PC-3 (cell line): Measurements from ENCODE around the gene PSG6.

Source experiments
- EZH2 ChIP-seq: fragments of 300-600 bp; sonication (generic); IDR thresholded peaks from one replicate; pipeline ENCODE4 v1.6.1; 2017; ENCODE audit warnings: antibody characterized with exemption, mild to moderate bottlenecking, low read length; ENCODE audit not compliant: unreplicated experiment
- TF ChIP-seq, protein P1 (sequence below): fragments of 300-600 bp; sonication (generic); conservative IDR thresholded peaks from 2 replicates; pipeline ENCODE4 v1.5.1; 2017; ENCODE audit warnings: antibody characterized with exemption, low read depth, mild to moderate bottlenecking, low read length

GRCh38 chr19:42965176-42965575 lies 47.5 kb upstream of the PSG6 start:
- TF ChIP-seq EZH2, result no peak
- TF ChIP-seq, protein P1, sequence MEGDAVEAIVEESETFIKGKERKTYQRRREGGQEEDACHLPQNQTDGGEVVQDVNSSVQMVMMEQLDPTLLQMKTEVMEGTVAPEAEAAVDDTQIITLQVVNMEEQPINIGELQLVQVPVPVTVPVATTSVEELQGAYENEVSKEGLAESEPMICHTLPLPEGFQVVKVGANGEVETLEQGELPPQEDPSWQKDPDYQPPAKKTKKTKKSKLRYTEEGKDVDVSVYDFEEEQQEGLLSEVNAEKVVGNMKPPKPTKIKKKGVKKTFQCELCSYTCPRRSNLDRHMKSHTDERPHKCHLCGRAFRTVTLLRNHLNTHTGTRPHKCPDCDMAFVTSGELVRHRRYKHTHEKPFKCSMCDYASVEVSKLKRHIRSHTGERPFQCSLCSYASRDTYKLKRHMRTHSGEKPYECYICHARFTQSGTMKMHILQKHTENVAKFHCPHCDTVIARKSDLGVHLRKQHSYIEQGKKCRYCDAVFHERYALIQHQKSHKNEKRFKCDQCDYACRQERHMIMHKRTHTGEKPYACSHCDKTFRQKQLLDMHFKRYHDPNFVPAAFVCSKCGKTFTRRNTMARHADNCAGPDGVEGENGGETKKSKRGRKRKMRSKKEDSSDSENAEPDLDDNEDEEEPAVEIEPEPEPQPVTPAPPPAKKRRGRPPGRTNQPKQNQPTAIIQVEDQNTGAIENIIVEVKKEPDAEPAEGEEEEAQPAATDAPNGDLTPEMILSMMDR, result no peak
